Measurements from ENCODE around the gene GSTM2.

GSTM2 gene

GRCh38 chr1:109637446-109637845 is 30.4 kb upstream of the GSTM2 start:
- H3K36me3 ChIP-seq (ENCODE audit: insufficient read depth, low read length), result no peaks in the 10 kb centered on the region
- no peaks in the 10 kb centered on the region for H3F3A ChIP-seq (ENCODE audit: low read depth)
- H3K9me3 ChIP-seq (ENCODE audit: insufficient read depth, low read depth, low read length), result no peaks in the 10 kb centered on the region
- H3K27me3 ChIP-seq (ENCODE audit: insufficient read depth, low read length, poor library complexity, severe bottlenecking), result no peaks in the 10 kb centered on the region
- H3K79me2 ChIP-seq (ENCODE audit: insufficient read depth, low read length), result no peaks in the 10 kb centered on the region
- TF ChIP-seq, protein P1, sequence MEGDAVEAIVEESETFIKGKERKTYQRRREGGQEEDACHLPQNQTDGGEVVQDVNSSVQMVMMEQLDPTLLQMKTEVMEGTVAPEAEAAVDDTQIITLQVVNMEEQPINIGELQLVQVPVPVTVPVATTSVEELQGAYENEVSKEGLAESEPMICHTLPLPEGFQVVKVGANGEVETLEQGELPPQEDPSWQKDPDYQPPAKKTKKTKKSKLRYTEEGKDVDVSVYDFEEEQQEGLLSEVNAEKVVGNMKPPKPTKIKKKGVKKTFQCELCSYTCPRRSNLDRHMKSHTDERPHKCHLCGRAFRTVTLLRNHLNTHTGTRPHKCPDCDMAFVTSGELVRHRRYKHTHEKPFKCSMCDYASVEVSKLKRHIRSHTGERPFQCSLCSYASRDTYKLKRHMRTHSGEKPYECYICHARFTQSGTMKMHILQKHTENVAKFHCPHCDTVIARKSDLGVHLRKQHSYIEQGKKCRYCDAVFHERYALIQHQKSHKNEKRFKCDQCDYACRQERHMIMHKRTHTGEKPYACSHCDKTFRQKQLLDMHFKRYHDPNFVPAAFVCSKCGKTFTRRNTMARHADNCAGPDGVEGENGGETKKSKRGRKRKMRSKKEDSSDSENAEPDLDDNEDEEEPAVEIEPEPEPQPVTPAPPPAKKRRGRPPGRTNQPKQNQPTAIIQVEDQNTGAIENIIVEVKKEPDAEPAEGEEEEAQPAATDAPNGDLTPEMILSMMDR (conservative IDR thresholded peaks at IDR 0.05; ENCODE audit: low read length), result no peak
- no peak for TF ChIP-seq EZH2phosphoT487 (IDR thresholded peaks at IDR 0.05; ENCODE audit: borderline replicate concordance)
- no peak overlapping the region for H2AFZ ChIP-seq (ENCODE audit: low read length)
- H3K9me2 ChIP-seq (replicated peaks; ENCODE audit: low read depth, low read length), result no peaks in the 10 kb centered on the region
- H4K20me1 ChIP-seq (ENCODE audit: insufficient read depth, low read length, poor library complexity, severe bottlenecking), result no peaks in the 10 kb centered on the region
- no peak overlapping the region for H3K9ac ChIP-seq (ENCODE audit: low read depth, low read length, poor library complexity, severe bottlenecking)
- no peak overlapping the region for H3K4me2 ChIP-seq (ENCODE audit: low read depth, low read length, poor library complexity, severe bottlenecking)
- H3K4me3 ChIP-seq (ENCODE audit: low read length, poor library complexity, severe bottlenecking), result no peak overlapping the region
- peaks cover 6% of the 10 kb centered on the region for H3K4me1 ChIP-seq (ENCODE audit: insufficient read depth, low read length, poor library complexity, severe bottlenecking)

DNA sequence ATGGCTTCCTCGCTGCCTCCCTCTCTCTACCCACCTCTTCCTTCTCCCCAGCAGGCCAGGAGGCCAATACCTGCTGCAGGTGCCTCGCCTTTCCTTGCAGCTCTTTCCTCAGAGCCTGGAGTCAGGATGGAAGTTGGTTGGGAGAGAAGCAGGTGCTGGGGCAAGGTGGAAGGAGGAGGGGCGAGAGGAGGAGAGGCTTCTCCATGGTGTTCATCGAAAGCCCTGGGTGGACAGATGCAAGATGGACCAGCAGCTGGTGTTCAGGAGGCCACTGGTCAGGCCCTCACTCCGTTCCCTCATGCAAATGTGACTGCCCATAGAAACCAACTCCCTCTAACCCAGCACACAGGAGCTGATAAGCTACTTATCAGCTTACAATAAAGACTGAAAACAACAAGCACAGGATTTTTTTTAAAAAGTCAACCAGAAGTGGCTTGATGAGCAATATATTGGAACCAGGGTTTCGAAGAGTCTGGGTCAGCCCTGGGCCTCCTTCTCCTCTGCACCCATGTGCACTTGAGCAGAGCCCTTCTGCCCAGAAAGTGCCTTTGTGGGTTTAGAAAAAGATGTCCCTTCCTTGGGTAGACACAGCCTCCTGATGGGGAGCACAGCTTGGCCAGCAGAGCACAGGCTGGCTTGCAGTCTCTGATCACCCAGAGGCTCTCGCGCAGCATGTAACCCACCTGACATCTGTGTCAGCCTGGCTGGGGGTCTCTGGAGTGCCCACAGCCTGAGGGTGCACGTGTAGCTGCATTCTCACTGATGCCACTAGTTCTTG is 28.6 kb upstream of the GSTM2 start:
- TF ChIP-seq, protein P1 (conservative IDR thresholded peaks at IDR 0.05; ENCODE audit: low read length), result no peak
- no peak for TF ChIP-seq EZH2phosphoT487 (IDR thresholded peaks at IDR 0.05; ENCODE audit: borderline replicate concordance)

GRCh38 chr1:109639841-109640184 is 28.0 kb upstream of the GSTM2 start:
- Histone ChIP-seq H3K4me1 (ENCODE audit: insufficient read depth, low read length, poor library complexity, severe bottlenecking) (peaks cover 6% of the 10 kb centered on the region), H3K9me3 (ENCODE audit: insufficient read depth, low read depth, low read length) (no peaks in the 10 kb centered on the region), H3K9ac (ENCODE audit: low read depth, low read length, poor library complexity, severe bottlenecking) (no peak overlapping the region), H2AFZ (ENCODE audit: low read length) (no peak overlapping the region), H3K79me2 (ENCODE audit: insufficient read depth, low read length) (no peaks in the 10 kb centered on the region), H3K9me2 (replicated peaks; ENCODE audit: low read depth, low read length) (no peaks in the 10 kb centered on the region), H3K27me3 (ENCODE audit: insufficient read depth, low read length, poor library complexity, severe bottlenecking) (no peaks in the 10 kb centered on the region), H3K36me3 (ENCODE audit: insufficient read depth, low read length) (no peaks in the 10 kb centered on the region), H3K4me2 (ENCODE audit: low read depth, low read length, poor library complexity, severe bottlenecking) (no peak overlapping the region), H3F3A (ENCODE audit: low read depth) (no peaks in the 10 kb centered on the region; the same call in 1 of the 2 replicates), H4K20me1 (ENCODE audit: insufficient read depth, low read length, poor library complexity, severe bottlenecking) (no peaks in the 10 kb centered on the region), H3K4me3 (ENCODE audit: low read length, poor library complexity, severe bottlenecking) (no peak overlapping the region)
- no peak for TF ChIP-seq EZH2phosphoT487 (IDR thresholded peaks at IDR 0.05; ENCODE audit: borderline replicate concordance)
- TF ChIP-seq, protein P1 (conservative IDR thresholded peaks at IDR 0.05; ENCODE audit: low read length), result no peak

More for the DNA sequence above, 28.6 kb upstream of the GSTM2 start:
- no peaks in the 10 kb centered on the region for H3K79me2 ChIP-seq (ENCODE audit: insufficient read depth, low read length)
- no peak overlapping the region for H3K4me2 ChIP-seq (ENCODE audit: low read depth, low read length, poor library complexity, severe bottlenecking)
- H3K36me3 ChIP-seq (ENCODE audit: insufficient read depth, low read length), result no peaks in the 10 kb centered on the region
- H3K27me3 ChIP-seq (ENCODE audit: insufficient read depth, low read length, poor library complexity, severe bottlenecking), result no peaks in the 10 kb centered on the region
- no peaks in the 10 kb centered on the region for H3K9me3 ChIP-seq (ENCODE audit: insufficient read depth, low read depth, low read length)
- H3F3A ChIP-seq (ENCODE audit: low read depth), result no peaks in the 10 kb centered on the region; the same call in 1 of the 2 replicates
- peaks cover 6% of the 10 kb centered on the region for H3K4me1 ChIP-seq (ENCODE audit: insufficient read depth, low read length, poor library complexity, severe bottlenecking)
- H4K20me1 ChIP-seq (ENCODE audit: insufficient read depth, low read length, poor library complexity, severe bottlenecking), result no peaks in the 10 kb centered on the region
- no peak overlapping the region for H2AFZ ChIP-seq (ENCODE audit: low read length)
- no peak overlapping the region for H3K4me3 ChIP-seq (ENCODE audit: low read length, poor library complexity, severe bottlenecking)
- no peak overlapping the region for H3K9ac ChIP-seq (ENCODE audit: low read depth, low read length, poor library complexity, severe bottlenecking)
- no peaks in the 10 kb centered on the region for H3K9me2 ChIP-seq (replicated peaks; ENCODE audit: low read depth, low read length)

Measured in Loucy (cell line).